Measurements from ENCODE around the gene GPATCH2L.
A peak's percentile ranks its signal among the peaks of the same experiment; 100 is the strongest.

GPATCH2L gene

DNA sequence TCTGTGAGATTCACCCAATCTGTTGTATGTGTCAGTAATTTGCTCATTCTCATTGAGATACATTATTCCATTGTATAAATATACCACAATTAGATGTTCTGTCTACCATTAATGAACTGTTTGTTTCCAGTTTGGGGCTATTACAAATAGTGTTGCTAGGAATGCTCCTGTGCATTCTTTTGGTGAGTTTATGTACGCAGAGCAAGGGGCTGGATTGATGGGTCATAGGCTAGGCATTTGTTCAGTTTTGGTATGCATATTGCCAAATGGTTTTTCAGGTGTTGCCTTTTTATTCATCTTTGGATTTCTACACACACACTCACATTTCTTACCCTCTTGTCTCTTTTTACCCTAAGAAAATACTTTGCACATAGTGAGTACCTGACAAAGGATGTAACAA is 93.4 kb downstream of the GPATCH2L start:
- no peak for DNase-seq (ENCODE audit: low read depth, low spot score)
- in situ Hi-C loops (cut with HindIII; ENCODE audit: low sequenced_read_pairs), result no loop called here

DNA sequence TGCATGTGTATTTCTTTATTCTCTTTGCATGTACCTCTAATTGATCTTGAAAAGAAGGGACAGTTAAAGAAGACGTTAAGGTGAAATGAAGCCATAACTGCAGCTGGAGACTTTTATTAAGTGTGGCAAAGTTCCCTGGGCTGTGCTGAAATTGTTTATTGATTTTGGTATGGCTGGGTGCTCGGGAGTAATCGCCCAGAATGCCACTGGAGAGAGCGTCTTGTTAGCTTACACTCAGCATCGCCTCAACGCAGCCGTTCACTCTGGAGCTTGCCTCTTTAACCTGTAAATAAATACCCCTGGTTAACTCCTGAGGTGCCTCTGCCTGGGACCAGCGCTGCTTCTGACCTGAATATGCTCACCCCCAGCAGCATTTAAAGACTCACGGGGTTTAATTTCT is 98.6 kb downstream of the GPATCH2L start:
- no peak for TF ChIP-seq CTCF (IDR thresholded peaks at IDR 0.05; ENCODE audit: low read depth, low read length)
- H3K4me3 ChIP-seq (ENCODE audit: low read depth, low read length), result no peak overlapping the region
- no peak for DNase-seq (ENCODE audit: low read depth, low spot score)
- in situ Hi-C loops (cut with HindIII; ENCODE audit: low sequenced_read_pairs), result no loop called here

More for the DNA sequence above, 93.4 kb downstream of the GPATCH2L start:
- H3K4me3 ChIP-seq (ENCODE audit: low read depth, low read length), result no peak overlapping the region
- TF ChIP-seq CTCF (IDR thresholded peaks at IDR 0.05; ENCODE audit: low read depth, low read length), result no peak

DNA sequence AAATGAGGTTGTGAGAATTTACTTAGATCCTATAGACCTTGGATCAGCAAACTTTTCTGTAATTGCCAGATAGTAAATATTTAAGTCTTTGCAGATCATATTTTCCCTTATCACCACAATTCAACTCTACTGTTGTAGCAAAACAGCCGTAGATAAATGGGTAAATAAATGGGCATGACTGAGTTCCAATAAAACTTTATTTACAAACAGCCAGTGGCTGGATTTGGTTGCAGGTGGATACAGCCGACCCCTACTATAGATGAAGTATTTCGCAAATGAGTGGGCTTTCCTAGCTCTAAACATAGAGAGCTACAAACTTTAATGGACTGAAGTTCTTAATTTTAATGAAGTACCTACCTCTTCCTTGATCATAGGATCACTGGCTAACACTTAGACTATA is 100.7 kb downstream of the GPATCH2L start:
- in situ Hi-C loops (cut with HindIII; ENCODE audit: low sequenced_read_pairs), result no loop called here

DNA sequence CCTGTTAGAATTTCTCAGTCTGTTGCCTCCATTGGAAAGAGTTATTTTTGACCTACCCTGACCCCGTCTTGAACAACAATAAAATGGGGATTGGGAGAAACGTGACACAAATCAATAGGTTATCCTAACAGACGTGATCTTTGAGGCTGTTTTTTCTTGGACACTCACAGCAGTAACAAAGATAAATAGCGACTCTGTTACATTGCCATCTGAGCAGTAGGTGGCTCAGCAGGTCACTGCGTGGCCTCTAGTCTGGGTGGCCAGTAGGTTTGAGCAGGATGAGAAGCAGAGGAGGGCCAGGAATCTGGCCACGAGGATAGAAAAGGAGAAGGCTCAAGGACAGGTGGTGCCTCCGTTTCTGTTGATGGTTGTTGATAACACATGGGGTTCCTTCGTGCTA is 101.4 kb downstream of the GPATCH2L start:
- no peak for TF ChIP-seq CTCF (IDR thresholded peaks at IDR 0.05; ENCODE audit: low read depth, low read length)
- in situ Hi-C loops (cut with HindIII; ENCODE audit: low sequenced_read_pairs), result no loop called here
- H3K4me3 ChIP-seq (ENCODE audit: low read depth, low read length), result no peak overlapping the region
- DNase-seq (ENCODE audit: low read depth, low spot score), result no peak

More for the DNA sequence above, 100.7 kb downstream of the GPATCH2L start:
- DNase-seq (ENCODE audit: low read depth, low spot score), result no peak
- no peak overlapping the region for H3K4me3 ChIP-seq (ENCODE audit: low read depth, low read length)
- TF ChIP-seq CTCF (IDR thresholded peaks at IDR 0.05; ENCODE audit: low read depth, low read length), result no peak

GRCh38 chr14:76256545-76256944 is 104.8 kb downstream of the GPATCH2L start:
- in situ Hi-C loops (cut with HindIII; ENCODE audit: low sequenced_read_pairs), result no loop called here
- no peak overlapping the region for H3K4me3 ChIP-seq (ENCODE audit: low read depth, low read length)
- TF ChIP-seq CTCF (IDR thresholded peaks at IDR 0.05; ENCODE audit: low read depth, low read length), result no peak
- no peak for DNase-seq (ENCODE audit: low read depth, low spot score)

DNA sequence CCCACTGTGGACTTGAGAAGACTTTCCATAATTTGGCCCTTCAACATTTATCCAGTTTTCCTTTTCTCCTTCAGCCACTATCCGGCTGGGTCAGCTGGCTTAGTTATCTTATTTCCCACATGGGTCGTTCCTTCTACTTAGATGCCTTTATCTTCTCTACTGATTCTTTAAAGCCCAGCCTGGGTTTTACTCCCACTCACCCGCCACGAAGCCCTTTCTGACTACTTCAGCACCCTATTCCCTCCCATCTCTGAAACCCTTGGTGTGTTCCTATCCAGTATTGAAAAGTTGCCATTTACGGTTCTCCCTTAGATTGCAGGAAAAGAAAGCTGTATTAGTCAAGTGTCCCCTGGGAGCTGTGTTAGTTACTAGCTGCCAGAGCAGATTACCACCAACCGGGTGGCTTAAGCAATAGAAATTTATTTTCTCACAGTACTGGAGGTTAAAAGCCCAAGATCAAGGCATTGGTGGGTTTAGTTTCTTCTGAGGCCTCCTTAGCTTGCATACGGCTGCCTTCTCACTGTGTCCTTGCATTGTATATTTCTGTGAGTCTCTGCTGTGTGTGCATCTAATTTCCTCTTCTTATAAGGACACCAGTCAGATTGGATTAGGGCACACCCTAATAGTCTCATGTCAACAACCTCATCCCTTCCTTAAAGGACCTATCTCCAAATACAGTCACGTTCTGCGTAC is 105.5 kb downstream of the GPATCH2L start:
- in situ Hi-C loops (cut with HindIII; ENCODE audit: low sequenced_read_pairs), result no loop called here
- no peak overlapping the region for H3K4me3 ChIP-seq (ENCODE audit: low read depth, low read length)
- TF ChIP-seq CTCF (IDR thresholded peaks at IDR 0.05; ENCODE audit: low read depth, low read length), result no peak
- DNase-seq (ENCODE audit: low read depth, low spot score), result peak; percentile 17
